Mesenchymal stem cell (in vitro differentiated cells and primary cell): ENCODE measurements around the gene ZNF236.

Experiments used
- DNase-seq: peaks from one replicate; pipeline ENCODE4 v3.0.0-alpha.2; 2013
- H2AFZ ChIP-seq: one replicate; pipeline ENCODE4 v1.6.1; 2013; ENCODE audit warnings: low read depth, mild to moderate bottlenecking, control low read depth, inconsistent platforms, low read length, moderate library complexity
- H2AK5ac ChIP-seq: 2 replicates; pipeline ENCODE4 v1.6.1; 2013; ENCODE audit warnings: low read length, moderate library complexity, mild to moderate bottlenecking, inconsistent platforms; ENCODE audit not compliant: severe bottlenecking
- H2BK120ac ChIP-seq: one replicate; pipeline ENCODE4 v1.6.1; 2013; ENCODE audit warnings: low read depth, mild to moderate bottlenecking, inconsistent platforms, low read length, moderate library complexity
- H2BK12ac ChIP-seq, 2 experiments: one replicate each; pipeline ENCODE4 v1.6.1; 2013; ENCODE audit warnings: inconsistent platforms in 2 of 2, low read length in 2 of 2, mild to moderate bottlenecking in 2 of 2, moderate library complexity in 2 of 2, control low read depth in 1 of 2
- H2BK15ac ChIP-seq: one replicate; pipeline ENCODE4 v1.6.1; 2013; ENCODE audit warnings: mild to moderate bottlenecking, low read depth, inconsistent platforms; ENCODE audit not compliant: poor library complexity, severe bottlenecking
- H2BK5ac ChIP-seq: 2 replicates; pipeline ENCODE4 v1.6.1; 2013; ENCODE audit warnings: low read depth, mild to moderate bottlenecking, low read length, control low read depth, inconsistent platforms; ENCODE audit not compliant: poor library complexity, severe bottlenecking
- H3K14ac ChIP-seq, 2 experiments: one replicate each; pipeline ENCODE4 v1.6.1; 2013; ENCODE audit warnings: inconsistent platforms in 2 of 2, low read length in 2 of 2, control low read depth in 1 of 2, mild to moderate bottlenecking in 1 of 2, moderate library complexity in 1 of 2
- H3K18ac ChIP-seq, 2 experiments: one replicate each; pipeline ENCODE4 v1.6.1; 2013; ENCODE audit warnings: inconsistent platforms in 2 of 2, low read length in 2 of 2, control low read depth in 1 of 2, low read depth in 1 of 2, mild to moderate bottlenecking in 1 of 2
- H3K23ac ChIP-seq, 2 experiments: one replicate each; pipeline ENCODE4 v1.6.1; 2013; ENCODE audit warnings: inconsistent platforms in 2 of 2, low read length in 2 of 2, mild to moderate bottlenecking in 2 of 2, moderate library complexity in 2 of 2, control low read depth in 1 of 2
- H3K27ac ChIP-seq: 2 replicates; pipeline ENCODE4 v1.5.1; 2013; ENCODE audit warnings: mild to moderate bottlenecking, moderate library complexity, low read length, control low read depth, inconsistent platforms; ENCODE audit not compliant: poor library complexity, severe bottlenecking
- H3K27me3 ChIP-seq, 2 experiments: 2 replicates each; pipeline versions ENCODE4 v1.6.1 to v1.7.0; 2013; ENCODE audit warnings: low read length in 2 of 2, mild to moderate bottlenecking in 2 of 2, moderate library complexity in 2 of 2, control low read depth in 1 of 2, inconsistent platforms in 1 of 2; ENCODE audit not compliant: control insufficient read depth in 1 of 2, insufficient read depth in 1 of 2
- H3K36me3 ChIP-seq, 2 experiments: 2 replicates each; pipeline versions ENCODE4 v1.6.1 to v1.7.0; 2013; ENCODE audit warnings: low read length in 2 of 2, control low read depth in 1 of 2, inconsistent platforms in 1 of 2, low read depth in 1 of 2, mild to moderate bottlenecking in 1 of 2; ENCODE audit not compliant: insufficient read depth in 2 of 2, control insufficient read depth in 1 of 2
- H3K4ac ChIP-seq, 2 experiments: one replicate each; pipeline ENCODE4 v1.6.1; 2013; ENCODE audit warnings: inconsistent platforms in 2 of 2, low read length in 2 of 2, mild to moderate bottlenecking in 2 of 2, moderate library complexity in 2 of 2, control low read depth in 1 of 2, low read depth in 1 of 2
- H3K4me1 ChIP-seq: 2 replicates; pipeline ENCODE4 v1.6.1; 2013; ENCODE audit warnings: low read depth, low read length, control low read depth; ENCODE audit not compliant: control insufficient read depth, insufficient read depth
- H3K4me2 ChIP-seq: 2 replicates; pipeline ENCODE4 v1.6.1; 2013; ENCODE audit warnings: low read length, mild to moderate bottlenecking, inconsistent platforms; ENCODE audit not compliant: poor library complexity, severe bottlenecking
- H3K4me3 ChIP-seq, 2 experiments: 2 replicates each; pipeline versions ENCODE4 v1.5.1 to v1.7.0; 2013; ENCODE audit warnings: low read length in 2 of 2, mild to moderate bottlenecking in 2 of 2, control low read depth in 1 of 2, low read depth in 1 of 2; ENCODE audit not compliant: insufficient read depth in 1 of 2
- H3K79me1 ChIP-seq: replicated peaks from 2 replicates; pipeline ENCODE4 v1.6.1; 2013; ENCODE audit warnings: mild to moderate bottlenecking, control low read depth, low read length, inconsistent platforms; ENCODE audit not compliant: poor library complexity, severe bottlenecking
- H3K9ac ChIP-seq: 2 replicates; pipeline ENCODE4 v1.7.0; 2013; ENCODE audit warnings: mild to moderate bottlenecking, low read length, moderate library complexity
- H3K9me3 ChIP-seq: 2 replicates; pipeline ENCODE4 v1.7.0; 2013; ENCODE audit warnings: mild to moderate bottlenecking, low read length; ENCODE audit not compliant: control insufficient read depth
- H4K8ac ChIP-seq: one replicate; pipeline ENCODE4 v1.6.1; 2013; ENCODE audit warnings: inconsistent platforms, mild to moderate bottlenecking, low read length, moderate library complexity
- H4K91ac ChIP-seq: one replicate; pipeline ENCODE4 v1.6.1; 2013; ENCODE audit warnings: mild to moderate bottlenecking, low read length, inconsistent platforms
- WGBS: methylation state at CpG from one replicate; pipeline ENCODE4 v1.1.7; 2013; ENCODE audit warnings: mixed read lengths; 5-methylcytosine and 5-hydroxymethylcytosine counted together

Gene ZNF236

DNA sequence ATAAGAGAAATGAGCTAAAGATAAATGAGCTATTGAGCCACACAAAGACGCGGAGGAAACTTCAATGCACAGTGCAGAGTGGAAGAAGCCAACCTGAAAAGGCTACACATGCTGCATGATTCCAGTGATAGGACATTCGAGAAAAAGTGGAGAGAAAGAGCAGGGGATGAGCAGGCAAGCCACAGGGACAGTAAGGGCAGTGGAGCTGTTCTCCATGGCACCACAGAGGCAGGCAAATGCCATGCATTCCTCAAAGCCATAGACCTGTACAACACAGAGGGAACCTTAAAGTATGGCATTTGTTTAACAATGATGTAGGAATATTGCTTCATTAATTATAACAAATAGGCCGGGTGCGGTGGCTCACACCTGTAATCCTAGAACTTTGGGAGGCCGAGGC, 36.5 kb upstream of the ZNF236 start:
- Histone ChIP-seq H3K27ac (no peak overlapping the region), H3K36me3 (no peaks in the 10 kb centered on the region), H4K8ac (no peak overlapping the region), H4K91ac (no peak overlapping the region), H2BK5ac (no peak overlapping the region), H3K9me3 (no peaks in the 10 kb centered on the region), H3K18ac (no peak overlapping the region), H2BK12ac (no peak overlapping the region), H3K9ac (no peak overlapping the region), H3K27me3 (peaks cover 0 to 17% of the 10 kb centered on the region in 2 experiments), H3K23ac (no peak overlapping the region), H2AFZ (no peak overlapping the region), H2AK5ac (no peak overlapping the region), H2BK120ac (no peak overlapping the region), H3K4me2 (no peak overlapping the region), H3K79me1 (no peaks in the 10 kb centered on the region), H2BK15ac (no peak overlapping the region), H3K4me3 (no peak overlapping the region), H3K4me1 (no peaks in the 10 kb centered on the region), H3K4ac (no peak overlapping the region), H3K14ac (no peak overlapping the region)
- WGBS: 87% methylated on average over 6 of the region's 6 CpGs
- no peak for DNase-seq

DNA sequence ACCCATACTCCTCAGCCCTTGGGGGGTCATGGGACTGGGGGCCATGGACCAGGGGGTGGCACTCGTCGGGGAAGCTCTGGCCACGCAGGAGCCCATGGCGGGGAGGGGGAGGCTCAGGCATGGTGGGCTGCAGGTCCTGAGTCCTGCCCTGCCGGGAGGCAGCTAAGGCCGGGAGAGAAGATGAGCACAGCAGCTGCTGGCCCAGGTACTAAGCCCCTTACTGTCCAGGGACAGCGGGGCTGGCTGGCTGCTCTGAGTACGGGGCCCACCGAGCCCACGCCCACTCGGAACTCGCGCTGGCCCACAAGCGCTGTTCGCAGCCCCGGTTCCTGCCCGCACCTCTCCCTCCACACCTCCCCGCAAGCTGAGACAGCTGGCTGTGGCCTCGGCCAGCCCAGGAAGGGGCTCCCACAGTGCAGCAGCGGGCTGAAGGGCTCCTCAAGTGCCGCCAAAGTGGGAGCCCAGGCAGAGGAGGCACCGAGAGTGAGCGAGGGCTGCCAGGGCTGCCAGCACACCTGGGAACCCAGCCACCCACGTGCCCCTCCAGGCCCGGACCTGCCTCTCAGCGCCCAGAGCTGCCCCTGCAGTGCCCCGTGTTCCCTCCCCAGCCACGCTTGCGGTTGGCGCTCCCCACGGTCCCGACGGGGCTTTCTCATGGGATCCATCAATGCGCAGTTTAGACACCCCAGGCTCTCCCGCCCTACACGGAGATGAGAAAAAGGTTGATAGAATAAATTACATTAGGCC, 33.6 kb upstream of the ZNF236 start:
- H2AK5ac ChIP-seq: no peak overlapping the region
- no peak overlapping the region for H4K91ac ChIP-seq
- H3K23ac ChIP-seq: no peak overlapping the region
- H3K36me3 ChIP-seq: no peaks in the 10 kb centered on the region
- no peak overlapping the region for H2BK5ac ChIP-seq
- H2AFZ ChIP-seq: no peak overlapping the region
- H3K18ac ChIP-seq: no peak overlapping the region
- no peak overlapping the region for H3K4me3 ChIP-seq
- H3K4me1 ChIP-seq: no peaks in the 10 kb centered on the region
- H3K9me3 ChIP-seq: no peaks in the 10 kb centered on the region
- H3K27me3 ChIP-seq: peaks cover 0 to 16% of the 10 kb centered on the region in 2 experiments
- H2BK15ac ChIP-seq: no peak overlapping the region
- H3K9ac ChIP-seq: no peak overlapping the region
- no peak overlapping the region for H2BK12ac ChIP-seq
- H3K4me2 ChIP-seq: no peak overlapping the region
- no peak overlapping the region for H4K8ac ChIP-seq
- no peak overlapping the region for H2BK120ac ChIP-seq
- H3K4ac ChIP-seq: no peak overlapping the region
- no peak overlapping the region for H3K14ac ChIP-seq
- WGBS: 89% methylated on average over 35 of the region's 36 CpGs
- no peak for DNase-seq
- H3K79me1 ChIP-seq: no peaks in the 10 kb centered on the region
- H3K27ac ChIP-seq: no peak overlapping the region

DNA sequence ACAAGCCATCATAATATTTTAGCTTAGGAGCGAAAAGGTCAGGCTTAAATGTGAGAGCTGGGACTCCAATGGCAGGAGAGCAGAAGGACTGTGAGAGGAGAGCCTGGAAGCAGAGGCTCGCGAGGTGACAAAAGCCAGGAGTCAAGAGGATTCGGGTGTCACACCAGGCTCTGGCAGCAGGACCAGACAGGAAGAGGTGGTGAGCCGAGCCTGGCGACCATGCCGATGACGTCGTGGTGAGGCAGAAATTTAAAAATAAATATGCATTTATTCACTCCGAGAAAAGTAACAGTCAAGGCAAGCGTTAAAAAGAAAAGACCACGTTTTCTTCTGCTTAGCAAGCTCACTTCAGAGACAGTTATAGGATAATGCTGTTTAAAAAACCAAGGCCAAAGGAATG, 31.3 kb upstream of the ZNF236 start:
- H3K4me3 ChIP-seq: no peak overlapping the region

DNA sequence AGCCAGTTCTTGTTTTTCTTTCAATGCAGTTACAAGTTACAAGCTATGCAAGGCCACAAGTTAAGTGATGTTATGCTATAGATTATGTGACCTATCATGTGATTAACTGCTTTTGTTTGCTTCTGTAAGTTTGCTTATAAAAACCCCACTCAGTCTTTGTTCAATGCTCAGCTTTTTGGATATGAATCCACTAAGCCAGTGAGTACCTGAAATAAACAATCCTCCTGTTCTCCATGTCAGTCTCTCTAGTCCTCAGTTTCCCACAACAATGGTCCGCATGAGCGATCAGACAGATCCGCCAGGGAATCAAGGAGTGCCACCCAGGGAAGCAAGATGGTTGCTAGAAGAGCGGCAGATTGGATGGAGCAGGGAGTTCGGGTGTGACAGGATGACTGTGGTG, 30.7 kb upstream of the ZNF236 start:
- no peak overlapping the region for H4K8ac ChIP-seq
- no peak overlapping the region for H3K27ac ChIP-seq
- H2BK15ac ChIP-seq: no peak overlapping the region
- no peaks in the 10 kb centered on the region for H3K4me1 ChIP-seq
- H3K4me3 ChIP-seq: no peak overlapping the region
- H2BK5ac ChIP-seq: no peak overlapping the region
- H2AFZ ChIP-seq: no peak overlapping the region
- H3K14ac ChIP-seq: no peak overlapping the region
- H2BK12ac ChIP-seq: no peak overlapping the region
- no peak overlapping the region for H3K4ac ChIP-seq
- H3K23ac ChIP-seq: no peak overlapping the region
- H3K18ac ChIP-seq: no peak overlapping the region
- H3K9me3 ChIP-seq: no peaks in the 10 kb centered on the region
- WGBS: 74% methylated on average over 5 of the region's 5 CpGs
- H2BK120ac ChIP-seq: no peak overlapping the region
- H3K79me1 ChIP-seq: no peaks in the 10 kb centered on the region
- no peak overlapping the region for H3K9ac ChIP-seq
- H3K27me3 ChIP-seq: peaks cover 0 to 4% of the 10 kb centered on the region in 2 experiments
- no peak for DNase-seq
- no peaks in the 10 kb centered on the region for H3K36me3 ChIP-seq
- no peak overlapping the region for H4K91ac ChIP-seq
- no peak overlapping the region for H2AK5ac ChIP-seq
- no peak overlapping the region for H3K4me2 ChIP-seq

More for the DNA sequence above, 31.3 kb upstream of the ZNF236 start:
- H3K9me3 ChIP-seq: no peaks in the 10 kb centered on the region
- no peak overlapping the region for H3K4me2 ChIP-seq
- WGBS: 90% methylated on average over 12 of the region's 12 CpGs
- H3K18ac ChIP-seq: no peak overlapping the region
- peaks cover 0 to 4% of the 10 kb centered on the region in 2 experiments for H3K27me3 ChIP-seq
- H2BK5ac ChIP-seq: no peak overlapping the region
- H4K91ac ChIP-seq: no peak overlapping the region
- no peak overlapping the region for H3K14ac ChIP-seq
- DNase-seq: no peak
- no peak overlapping the region for H2BK12ac ChIP-seq
- H3K79me1 ChIP-seq: no peaks in the 10 kb centered on the region
- no peak overlapping the region for H2AFZ ChIP-seq
- no peak overlapping the region for H3K27ac ChIP-seq
- H4K8ac ChIP-seq: no peak overlapping the region
- no peaks in the 10 kb centered on the region for H3K4me1 ChIP-seq
- H2BK15ac ChIP-seq: no peak overlapping the region
- H2AK5ac ChIP-seq: no peak overlapping the region
- no peak overlapping the region for H3K23ac ChIP-seq
- H3K36me3 ChIP-seq: no peaks in the 10 kb centered on the region
- no peak overlapping the region for H3K9ac ChIP-seq
- no peak overlapping the region for H3K4ac ChIP-seq
- no peak overlapping the region for H2BK120ac ChIP-seq
